ENCODE data around the gene GALNT12. TPM values are rescaled to one million over a fixed set of nuclear protein-coding genes. Genes with fewer than 3 reads are reported as not detected.

Gene GALNT12
- total RNA-seq, 1 experiment from 2014 or later = 31.2 TPM

GRCh38 chr9:98778711-98779530, 28.5 kb upstream of the GALNT12 start:
- TF ChIP-seq POLR2AphosphoS5 (IDR thresholded peaks at IDR 0.05; ENCODE audit: low read depth, low read length) (no peak), POLR2A (IDR thresholded peaks at IDR 0.05; ENCODE audit: borderline replicate concordance, extremely low read depth, insufficient read depth, insufficient read length) (no peak), SIN3A (IDR thresholded peaks at IDR 0.05; ENCODE audit: low read depth) (no peak), RAD21 (IDR thresholded peaks at IDR 0.05; ENCODE audit: low read depth) (no peak), SRF (IDR thresholded peaks at IDR 0.05; ENCODE audit: low read depth) (no peak), CEBPB (IDR thresholded peaks at IDR 0.05; ENCODE audit: low read depth) (no peak)
- TF ChIP-seq, protein P1, sequence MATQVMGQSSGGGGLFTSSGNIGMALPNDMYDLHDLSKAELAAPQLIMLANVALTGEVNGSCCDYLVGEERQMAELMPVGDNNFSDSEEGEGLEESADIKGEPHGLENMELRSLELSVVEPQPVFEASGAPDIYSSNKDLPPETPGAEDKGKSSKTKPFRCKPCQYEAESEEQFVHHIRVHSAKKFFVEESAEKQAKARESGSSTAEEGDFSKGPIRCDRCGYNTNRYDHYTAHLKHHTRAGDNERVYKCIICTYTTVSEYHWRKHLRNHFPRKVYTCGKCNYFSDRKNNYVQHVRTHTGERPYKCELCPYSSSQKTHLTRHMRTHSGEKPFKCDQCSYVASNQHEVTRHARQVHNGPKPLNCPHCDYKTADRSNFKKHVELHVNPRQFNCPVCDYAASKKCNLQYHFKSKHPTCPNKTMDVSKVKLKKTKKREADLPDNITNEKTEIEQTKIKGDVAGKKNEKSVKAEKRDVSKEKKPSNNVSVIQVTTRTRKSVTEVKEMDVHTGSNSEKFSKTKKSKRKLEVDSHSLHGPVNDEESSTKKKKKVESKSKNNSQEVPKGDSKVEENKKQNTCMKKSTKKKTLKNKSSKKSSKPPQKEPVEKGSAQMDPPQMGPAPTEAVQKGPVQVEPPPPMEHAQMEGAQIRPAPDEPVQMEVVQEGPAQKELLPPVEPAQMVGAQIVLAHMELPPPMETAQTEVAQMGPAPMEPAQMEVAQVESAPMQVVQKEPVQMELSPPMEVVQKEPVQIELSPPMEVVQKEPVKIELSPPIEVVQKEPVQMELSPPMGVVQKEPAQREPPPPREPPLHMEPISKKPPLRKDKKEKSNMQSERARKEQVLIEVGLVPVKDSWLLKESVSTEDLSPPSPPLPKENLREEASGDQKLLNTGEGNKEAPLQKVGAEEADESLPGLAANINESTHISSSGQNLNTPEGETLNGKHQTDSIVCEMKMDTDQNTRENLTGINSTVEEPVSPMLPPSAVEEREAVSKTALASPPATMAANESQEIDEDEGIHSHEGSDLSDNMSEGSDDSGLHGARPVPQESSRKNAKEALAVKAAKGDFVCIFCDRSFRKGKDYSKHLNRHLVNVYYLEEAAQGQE (IDR thresholded peaks at IDR 0.05; ENCODE audit: low read depth) = no peak
- TF ChIP-seq, protein P2, sequence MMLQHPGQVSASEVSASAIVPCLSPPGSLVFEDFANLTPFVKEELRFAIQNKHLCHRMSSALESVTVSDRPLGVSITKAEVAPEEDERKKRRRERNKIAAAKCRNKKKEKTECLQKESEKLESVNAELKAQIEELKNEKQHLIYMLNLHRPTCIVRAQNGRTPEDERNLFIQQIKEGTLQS (IDR thresholded peaks at IDR 0.05) = no peak
- TF ChIP-seq, protein P3, sequence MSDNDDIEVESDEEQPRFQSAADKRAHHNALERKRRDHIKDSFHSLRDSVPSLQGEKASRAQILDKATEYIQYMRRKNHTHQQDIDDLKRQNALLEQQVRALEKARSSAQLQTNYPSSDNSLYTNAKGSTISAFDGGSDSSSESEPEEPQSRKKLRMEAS (IDR thresholded peaks at IDR 0.05) = no peak
- H3K4me2 ChIP-seq (ENCODE audit: low read length) = no peak overlapping the region
- H3K9me3 ChIP-seq (ENCODE audit: control insufficient read depth in 1 of 2, insufficient read depth in 1 of 2, low read depth in 1 of 2, low read length in 2 of 2) = no peaks in the 10 kb centered on the region
- ChIA-PET POLR2A (no interaction called here), CTCF (no interaction called here), RAD21 (ENCODE audit: low non-redundant PET in 1 of 2, low total read pairs in 2 of 2, uncharacterized antibody in 2 of 2, unreplicated experiment in 2 of 2) (no interaction called here)
- H4K20me1 ChIP-seq (ENCODE audit: insufficient read depth) = no peaks in the 10 kb centered on the region
- peaks cover 20 to 41% of the 10 kb centered on the region in 2 experiments for H3K4me1 ChIP-seq (ENCODE audit: control insufficient read depth in 1 of 2, insufficient read depth in 2 of 2, low read length in 2 of 2)
- H3K4me3 ChIP-seq (replicated peaks in 1 of 2; ENCODE audit: low read depth in 1 of 2, low read length in 2 of 2) = no peak overlapping the region
- intact Hi-C loops (cut with micrococcal nuclease) = loop anchor here (10.0 kb wide), 1 partner anchor 704 kb away; no protein-coding TSS in a partner anchor
- H3K79me2 ChIP-seq (ENCODE audit: insufficient read depth, low read length) = no peaks in the 10 kb centered on the region
- DNase-seq (ENCODE audit: low read depth, low spot score) = no peak
- no peak for ATAC-seq
- no peaks in the 10 kb centered on the region for H3K9me2 ChIP-seq (ENCODE audit: insufficient read depth)
- BruUV-seq (replicated peaks) = no TSS peak
- H3K27me3 ChIP-seq (ENCODE audit: insufficient read depth, low read length) = no peaks in the 10 kb centered on the region
- peaks cover 0 to 20% of the 10 kb centered on the region in 2 experiments; a peak in 1 of 4 replicates for H3K36me3 ChIP-seq (ENCODE audit: control insufficient read depth in 1 of 2, insufficient read depth in 2 of 2, low read length in 2 of 2)
- no peak overlapping the region for H2AFZ ChIP-seq (ENCODE audit: low read depth, low read length, poor library complexity, severe bottlenecking)
- H3K27ac ChIP-seq (ENCODE audit: low read depth, low read length) = no peak overlapping the region
- H3K9ac ChIP-seq (ENCODE audit: low read length) = no peak overlapping the region
